H9 (cell line): ENCODE results near the gene FOXP4. TPM values are rescaled to one million over a fixed set of nuclear protein-coding genes. Genes with fewer than 3 reads are reported as not detected.

ENCODE experiments used
- DNase-seq: peaks from one replicate; pipeline ENCODE4 v3.0.0-alpha.2; 2017
- H2AFZ ChIP-seq: one replicate; pipeline ENCODE4 v1.6.1; 2013; ENCODE audit warnings: mild to moderate bottlenecking, low read length, control low read depth, moderate library complexity
- H2AK5ac ChIP-seq: 2 replicates; pipeline ENCODE4 v1.6.1; 2013; ENCODE audit warnings: low read length, control low read depth, mixed read lengths; ENCODE audit not compliant: insufficient read length
- H2BK120ac ChIP-seq: one replicate; pipeline ENCODE4 v1.6.1; 2013; ENCODE audit warnings: low read depth, mild to moderate bottlenecking, low read length, control low read depth, inconsistent platforms; ENCODE audit not compliant: poor library complexity, severe bottlenecking
- H2BK12ac ChIP-seq: 2 replicates; pipeline ENCODE4 v1.6.1; 2013; ENCODE audit warnings: low read length, control low read depth, mixed read lengths, low read depth; ENCODE audit not compliant: insufficient read length
- H2BK15ac ChIP-seq: 2 replicates; pipeline ENCODE4 v1.6.1; 2013; ENCODE audit warnings: low read depth, low read length, control low read depth
- H2BK20ac ChIP-seq: one replicate; pipeline ENCODE4 v1.6.1; 2013; ENCODE audit warnings: low read depth, mild to moderate bottlenecking, low read length, control low read depth, inconsistent platforms; ENCODE audit not compliant: poor library complexity, severe bottlenecking
- H2BK5ac ChIP-seq: 2 replicates; pipeline ENCODE4 v1.6.1; 2013; ENCODE audit warnings: low read length, control low read depth, mixed read lengths; ENCODE audit not compliant: insufficient read length
- H3K14ac ChIP-seq: 2 replicates; pipeline ENCODE4 v1.6.1; 2013; ENCODE audit warnings: low read length, control low read depth; ENCODE audit not compliant: insufficient read depth
- H3K18ac ChIP-seq: 2 replicates; pipeline ENCODE4 v1.6.1; 2013; ENCODE audit warnings: low read depth, mild to moderate bottlenecking, mixed read lengths, low read length, control low read depth; ENCODE audit not compliant: insufficient read length
- H3K23ac ChIP-seq: 2 replicates; pipeline ENCODE4 v1.6.1; 2013; ENCODE audit warnings: low read length, control low read depth, mixed read lengths, low read depth; ENCODE audit not compliant: insufficient read length
- H3K23me2 ChIP-seq: 2 replicates; pipeline ENCODE4 v1.6.1; 2013; ENCODE audit warnings: low read depth, mild to moderate bottlenecking, mixed read lengths, low read length, control low read depth; ENCODE audit not compliant: insufficient read length, poor library complexity, severe bottlenecking
- H3K27ac ChIP-seq: 2 replicates; pipeline ENCODE4 v1.5.1; 2013; ENCODE audit warnings: low read length, control low read depth, mixed read lengths, low read depth; ENCODE audit not compliant: insufficient read length
- H3K27me3 ChIP-seq: 2 replicates; pipeline ENCODE4 v1.6.1; 2013; ENCODE audit warnings: low read length, control low read depth, inconsistent platforms; ENCODE audit not compliant: insufficient read depth
- H3K4ac ChIP-seq: 2 replicates; pipeline ENCODE4 v1.6.1; 2013; ENCODE audit warnings: low read depth, mild to moderate bottlenecking, control low read depth, inconsistent platforms, low read length, moderate library complexity
- H3K4me1 ChIP-seq: 2 replicates; pipeline ENCODE4 v1.6.1; 2013; ENCODE audit warnings: low read length, control low read depth, inconsistent platforms; ENCODE audit not compliant: insufficient read depth
- H3K4me2 ChIP-seq: 2 replicates; pipeline ENCODE4 v1.6.1; 2013; ENCODE audit warnings: low read length, control low read depth, mixed read lengths; ENCODE audit not compliant: insufficient read length, insufficient read depth
- H3K56ac ChIP-seq: 2 replicates; pipeline ENCODE4 v1.6.1; 2013; ENCODE audit warnings: low read depth, mild to moderate bottlenecking, mixed read lengths, low read length, control low read depth; ENCODE audit not compliant: insufficient read length
- H3K79me1 ChIP-seq: 2 replicates; pipeline ENCODE4 v1.6.1; 2013; ENCODE audit warnings: low read depth, mild to moderate bottlenecking, moderate library complexity, low read length, control low read depth, inconsistent platforms; ENCODE audit not compliant: insufficient read depth, poor library complexity, severe bottlenecking
- H3K79me2 ChIP-seq: 2 replicates; pipeline ENCODE4 v1.6.1; 2013; ENCODE audit warnings: low read length, control low read depth, inconsistent platforms; ENCODE audit not compliant: insufficient read depth
- H3K9ac ChIP-seq: 2 replicates; pipeline ENCODE4 v1.6.1; 2013; ENCODE audit warnings: low read length, control low read depth, mixed read lengths; ENCODE audit not compliant: insufficient read length; ENCODE audit errors: extremely low read depth
- H3K9me3 ChIP-seq: one replicate; pipeline ENCODE4 v1.6.1; 2013; ENCODE audit warnings: low read depth, low read length, inconsistent platforms; ENCODE audit not compliant: control insufficient read depth
- H3T11ph ChIP-seq: one replicate; pipeline ENCODE4 v1.6.1; 2013; ENCODE audit warnings: mild to moderate bottlenecking, low read length, control low read depth, inconsistent platforms
- H4K20me1 ChIP-seq: one replicate; pipeline ENCODE4 v1.6.1; 2013; ENCODE audit not compliant: control insufficient read depth, insufficient read length, insufficient read depth
- H4K5ac ChIP-seq: 2 replicates; pipeline ENCODE4 v1.6.1; 2013; ENCODE audit warnings: low read depth, mild to moderate bottlenecking, mixed read lengths, low read length, control low read depth; ENCODE audit not compliant: insufficient read length
- H4K8ac ChIP-seq: replicated peaks from 2 replicates; pipeline ENCODE4 v1.6.1; 2013; ENCODE audit warnings: low read length, control low read depth, mixed read lengths, low read depth; ENCODE audit not compliant: insufficient read length
- H4K91ac ChIP-seq: 2 replicates; pipeline ENCODE4 v1.6.1; 2013; ENCODE audit warnings: low read depth, mild to moderate bottlenecking, moderate library complexity, mixed read lengths, low read length, control low read depth; ENCODE audit not compliant: insufficient read length
- H3K27ac Mint-ChIP-seq, 3 experiments: 2 replicates in 2 of 3; 3 replicates in 1 of 3; pipeline ENCODE4 v1.8.0; 2020 to 2021; ENCODE audit warnings: mixed read lengths in 3 of 3, mild to moderate bottlenecking in 1 of 3, moderate library complexity in 1 of 3
- H3K27me3 Mint-ChIP-seq: 2 replicates; pipeline ENCODE4 v1.8.0; 2021; ENCODE audit warnings: low read depth, mild to moderate bottlenecking, moderate library complexity, mixed read lengths
- H3K36me3 Mint-ChIP-seq, 3 experiments: 2 replicates in 2 of 3; 3 replicates in 1 of 3; pipeline ENCODE4 v1.8.0; 2020 to 2021; ENCODE audit warnings: low read depth in 3 of 3, mixed read lengths in 3 of 3; ENCODE audit not compliant: insufficient read depth in 1 of 3
- H3K4me1 Mint-ChIP-seq, 2 experiments: 2 replicates each; pipeline ENCODE4 v1.8.0; 2020; ENCODE audit warnings: mixed read lengths in 2 of 2
- H3K4me3 Mint-ChIP-seq, 2 experiments: 2 replicates in 1 of 2; 3 replicates in 1 of 2; pipeline ENCODE4 v1.8.0; 2020 to 2021; ENCODE audit warnings: mild to moderate bottlenecking in 2 of 2, mixed read lengths in 2 of 2, moderate library complexity in 1 of 2
- H3K9me3 Mint-ChIP-seq, 2 experiments: 2 replicates in 1 of 2; 3 replicates in 1 of 2; pipeline ENCODE4 v1.8.0; 2020; ENCODE audit warnings: mild to moderate bottlenecking in 2 of 2, mixed read lengths in 2 of 2, moderate library complexity in 1 of 2
- CTCF ChIP-seq: fragments of 200-600 bp; sonication (generic); conservative IDR thresholded peaks from 3 replicates; pipeline ENCODE4 v1.8.0; 2021; ENCODE audit warnings: antibody characterized with exemption, mild to moderate bottlenecking
- WGBS: extraction: QIAGEN DNeasy Blood & Tissue Kit; methylation state at CpG from one replicate; pipeline ENCODE4 v1.1.7; 2013; ENCODE audit warnings: missing lambda C conversion rate, low lambda C conversion rate, mixed read lengths; ENCODE audit not compliant: insufficient read length; ENCODE audit errors: extremely low coverage; 5-methylcytosine and 5-hydroxymethylcytosine counted together
- total RNA-seq: library from RNA; stranded (reverse); gene quantifications from 2 replicates; pipeline ENCODE4 v1.2.1, GENCODE V29; 2021

Gene FOXP4
- total RNA-seq, 1 experiment from 2014 or later, result 18.2 TPM

- Histone ChIP-seq H4K5ac (no peak overlapping the region), H3K23me2 (peaks cover 20% of the 10 kb centered on the region), H3K79me1 (no peaks in the 10 kb centered on the region), H2BK20ac (no peak overlapping the region), H3K27me3 (peaks cover 41% of the 10 kb centered on the region; the same call in 1 of the 2 replicates), H3K18ac (no peak overlapping the region), H4K20me1 (no peaks in the 10 kb centered on the region), H3T11ph (no peak overlapping the region), H2BK5ac (no peak overlapping the region), H3K4ac (no peak overlapping the region), H3K23ac (no peak overlapping the region), H3K4me2 (peak overlapping the region; percentile 66), H2BK120ac (no peak overlapping the region), H2BK12ac (no peak overlapping the region), H3K9me3 (no peaks in the 10 kb centered on the region), H2BK15ac (no peak overlapping the region), H4K91ac (no peak overlapping the region), H4K8ac (no peak overlapping the region), H3K14ac (no peak overlapping the region), H2AFZ (no peak overlapping the region), H3K27ac (no peak overlapping the region), H3K4me1 (peaks cover 11% of the 10 kb centered on the region; the same call in 1 of the 2 replicates), H3K9ac (no peak overlapping the region), H2AK5ac (no peak overlapping the region), H3K56ac (no peak overlapping the region), H3K79me2 (no peaks in the 10 kb centered on the region)
- WGBS, result no CpG with 5 or more reads among the region's 15 CpGs
- Mint-ChIP-seq H3K27ac (0 out of 7 replicates have a peak overlapping the region, but pooled peaks of 1 of the 3 experiments have one; percentile 14), H3K4me1 (peaks cover 38 to 42% of the 10 kb centered on the region in 2 experiments), H3K36me3 (peaks cover 0 to 2% (median 0%) of the 10 kb centered on the region in 3 experiments; a peak in 2 of 7 replicates), H3K4me3 (peak overlapping the region; percentile 64 to 91), H3K27me3 (peaks cover 86% of the 10 kb centered on the region), H3K9me3 (no peaks in the 10 kb centered on the region)
- TF ChIP-seq CTCF, result no peak
- no peak for DNase-seq
Observed at GRCh38 chr6:41545247-41545702, 906 bp upstream of the FOXP4 start.
